RWPE2 (cell line): ENCODE measurements around the gene ANKRD60.

Source experiments
- ATAC-seq: fragments of 200-7000 bp; cut with Tn5 transposase; 3 replicates; pipeline ENCODE4 v1.9.1; 2021; ENCODE audit warnings: low read depth
- DNase-seq: peaks from one replicate; pipeline ENCODE4 v3.0.0-alpha.2; 2020; ENCODE audit warnings: low spot score
- H3K27ac ChIP-seq: fragments of 450-650 bp; 2 replicates; pipeline ENCODE4 v1.5.1; 2017; ENCODE audit warnings: mild to moderate bottlenecking; ENCODE audit not compliant: poor library complexity, severe bottlenecking
- H3K27me3 ChIP-seq: fragments of 250-450 bp; sonication (Bioruptor Pico); 2 replicates; pipeline ENCODE4 v1.5.1; 2021; ENCODE audit warnings: mild to moderate bottlenecking, moderate library complexity; ENCODE audit not compliant: insufficient read depth, poor library complexity, severe bottlenecking
- H3K36me3 ChIP-seq: fragments of 250-450 bp; sonication (Bioruptor Pico); 2 replicates; pipeline ENCODE4 v1.5.1; 2020; ENCODE audit warnings: low read depth, mild to moderate bottlenecking, moderate library complexity
- H3K4me1 ChIP-seq: fragments of 250-450 bp; sonication (Bioruptor Pico); 2 replicates; pipeline ENCODE4 v1.5.1; 2021; ENCODE audit warnings: mild to moderate bottlenecking, moderate library complexity; ENCODE audit not compliant: insufficient read depth, poor library complexity, severe bottlenecking
- H3K4me3 ChIP-seq: fragments of 250-450 bp; sonication (Bioruptor Pico); 2 replicates; pipeline ENCODE4 v1.5.1; 2021; ENCODE audit warnings: mild to moderate bottlenecking, moderate library complexity; ENCODE audit not compliant: severe bottlenecking
- H3K9me3 ChIP-seq: fragments of 250-450 bp; sonication (Bioruptor Pico); 2 replicates; pipeline ENCODE4 v1.5.1; 2021; ENCODE audit warnings: mild to moderate bottlenecking, moderate library complexity; ENCODE audit not compliant: severe bottlenecking
- CTCF ChIP-seq: fragments of 450-650 bp; IDR thresholded peaks from one replicate; pipeline ENCODE4 v1.5.1; 2017; ENCODE audit warnings: mild to moderate bottlenecking, moderate library complexity; ENCODE audit not compliant: poor library complexity, severe bottlenecking

The ANKRD60 gene

GRCh38 chr20:58209652-58210397 is 18.6 kb downstream of the ANKRD60 start:
- H3K27me3 ChIP-seq, result peaks cover 7% of the 10 kb centered on the region
- no peaks in the 10 kb centered on the region for H3K9me3 ChIP-seq
- H3K4me1 ChIP-seq, result no peaks in the 10 kb centered on the region
- peak; percentile 100 for TF ChIP-seq CTCF
- DNase-seq (peak; percentile 93), ATAC-seq (peak; percentile 77)
- H3K36me3 ChIP-seq, result no peaks in the 10 kb centered on the region
- no peak overlapping the region for H3K27ac ChIP-seq
- H3K4me3 ChIP-seq, result no peak overlapping the region

GRCh38 chr20:58208944-58209343 is 19.5 kb downstream of the ANKRD60 start:
- no peaks in the 10 kb centered on the region for H3K9me3 ChIP-seq
- H3K27ac ChIP-seq, result no peak overlapping the region
- H3K4me3 ChIP-seq, result no peak overlapping the region
- no peaks in the 10 kb centered on the region for H3K4me1 ChIP-seq
- no peak for DNase-seq
- no peak for TF ChIP-seq CTCF
- H3K36me3 ChIP-seq, result no peaks in the 10 kb centered on the region
- ATAC-seq, result no peak; the same call in 2 of the 3 replicates
- H3K27me3 ChIP-seq, result peaks cover 7% of the 10 kb centered on the region

- no peaks in the 10 kb centered on the region for H3K4me1 ChIP-seq
- H3K9me3 ChIP-seq, result no peaks in the 10 kb centered on the region
- no peaks in the 10 kb centered on the region for H3K27me3 ChIP-seq
- no peak overlapping the region for H3K27ac ChIP-seq
- no peak for TF ChIP-seq CTCF
- no peaks in the 10 kb centered on the region for H3K36me3 ChIP-seq
- DNase-seq, result peak; percentile 84
- no peak overlapping the region for H3K4me3 ChIP-seq
- no peak for ATAC-seq
These were observed 22.6 kb downstream of the ANKRD60 start for GRCh38 chr20:58205850-58206249.

GRCh38 chr20:58202044-58202443 is 26.4 kb downstream of the ANKRD60 start:
- ATAC-seq, result no peak
- H3K4me1 ChIP-seq, result no peaks in the 10 kb centered on the region

More at GRCh38 chr20:58202044-58202443, 26.4 kb downstream of the ANKRD60 start:
- H3K4me3 ChIP-seq, result no peak overlapping the region
- DNase-seq, result no peak
- no peak for TF ChIP-seq CTCF
- no peaks in the 10 kb centered on the region for H3K27me3 ChIP-seq
- no peak overlapping the region for H3K27ac ChIP-seq
- no peaks in the 10 kb centered on the region for H3K9me3 ChIP-seq
- H3K36me3 ChIP-seq, result no peaks in the 10 kb centered on the region
